PC-3 (cell line): ENCODE measurements around the gene SCUBE3. TPM values are rescaled to one million over a fixed set of nuclear protein-coding genes. Genes with fewer than 3 reads are reported as not detected.

Experiments used
- ATAC-seq: fragments of 200-7000 bp; cut with Tn5 transposase; 2 replicates; pipeline ENCODE4 v1.9.1; 2020; ENCODE audit warnings: mild to moderate bottlenecking, moderate library complexity
- BruUV-seq: library from RNA; stranded (reverse); fragments of 400-500 nt; replicated peaks from 2 replicates; lab custom pipeline; 2021; lab: Mats Ljungman, UMichigan
- CTCF ChIA-PET: fragments of 300-600 bp; sonication (Branson Sonifier 250); formaldehyde crosslinking; loops from one replicate; lab custom pipeline; 2022; ENCODE audit warnings: antibody characterized with exemption; lab: Charles Lee
- POLR2A ChIA-PET: fragments of 300-600 bp; sonication (Branson Sonifier 250); formaldehyde crosslinking; loops from one replicate; lab custom pipeline; 2022; ENCODE audit warnings: antibody characterized with exemption; ENCODE audit not compliant: unreplicated experiment; lab: Charles Lee
- DNase-seq: peaks from one replicate; pipeline ENCODE4 v3.0.0-alpha.2; 2015
- H2AFZ ChIP-seq: fragments of 300-600 bp; sonication (generic); 2 replicates; pipeline ENCODE4 v1.6.0; 2016; ENCODE audit warnings: antibody characterized with exemption, low read length
- H3F3A ChIP-seq: fragments of 300-600 bp; sonication (generic); one replicate; pipeline ENCODE4 v1.6.0; 2017; ENCODE audit warnings: antibody characterized with exemption, low read length, control low read depth, mild to moderate bottlenecking; ENCODE audit not compliant: unreplicated experiment
- H3K27ac ChIP-seq: fragments of 300-600 bp; sonication (generic); 2 replicates; pipeline ENCODE4 v1.5.1; 2016; ENCODE audit warnings: mild to moderate bottlenecking, low read length
- H3K27me3 ChIP-seq: fragments of 300-600 bp; sonication (generic); 2 replicates; pipeline ENCODE4 v1.6.1; 2016; ENCODE audit warnings: low read length, mixed read lengths
- H3K36me3 ChIP-seq: fragments of 300-600 bp; sonication (generic); 2 replicates; pipeline ENCODE4 v1.6.1; 2016; ENCODE audit warnings: low read depth, mixed run types, low read length, mixed read lengths
- H3K4me1 ChIP-seq: fragments of 300-600 bp; sonication (generic); 2 replicates; pipeline ENCODE4 v1.5.1; 2016; ENCODE audit warnings: low read length; ENCODE audit not compliant: insufficient read depth
- H3K4me2 ChIP-seq: fragments of 300-600 bp; sonication (generic); 2 replicates; pipeline ENCODE4 v1.6.0; 2016; ENCODE audit warnings: low read length
- H3K4me3 ChIP-seq: fragments of 300-600 bp; sonication (generic); 2 replicates; pipeline ENCODE4 v1.5.1; 2016; ENCODE audit warnings: mild to moderate bottlenecking, low read length, mixed read lengths
- H3K79me2 ChIP-seq: fragments of 300-600 bp; sonication (generic); 2 replicates; pipeline ENCODE4 v1.6.1; 2017; ENCODE audit warnings: low read length, mixed read lengths
- H3K9ac ChIP-seq: fragments of 300-600 bp; sonication (generic); 2 replicates; pipeline ENCODE4 v1.6.0; 2016; ENCODE audit warnings: mild to moderate bottlenecking, low read length
- H3K9me2 ChIP-seq: fragments of 300-600 bp; sonication (generic); replicated peaks from 2 replicates; pipeline ENCODE4 v1.6.1; 2016; ENCODE audit warnings: mixed run types, low read length, mixed read lengths
- H3K9me3 ChIP-seq: fragments of 300-600 bp; sonication (generic); 2 replicates; pipeline ENCODE4 v1.6.1; 2016; ENCODE audit warnings: low read length, mixed read lengths
- H4K20me1 ChIP-seq: fragments of 300-600 bp; sonication (generic); 2 replicates; pipeline ENCODE4 v1.6.1; 2016; ENCODE audit warnings: low read length, mixed read lengths
- CTCF ChIP-seq: fragments of 300-600 bp; sonication (generic); conservative IDR thresholded peaks from 2 replicates; pipeline ENCODE4 v1.5.1; 2017; ENCODE audit warnings: antibody characterized with exemption, low read depth, mild to moderate bottlenecking, low read length
- EZH2 ChIP-seq: fragments of 300-600 bp; sonication (generic); IDR thresholded peaks from one replicate; pipeline ENCODE4 v1.6.1; 2017; ENCODE audit warnings: antibody characterized with exemption, mild to moderate bottlenecking, low read length; ENCODE audit not compliant: unreplicated experiment
- EZH2phosphoT487 ChIP-seq: fragments of 300-600 bp; sonication (generic); IDR thresholded peaks from 2 replicates; pipeline ENCODE4 v1.6.1; 2018; ENCODE audit warnings: mild to moderate bottlenecking, antibody characterized with exemption, low read length, borderline replicate concordance
- intact Hi-C: fragments of 100-400 bp; cut with micrococcal nuclease; formaldehyde crosslinking; loops from 2 replicates; pipeline ENCODE4 v1.9.0; 2023
- total RNA-seq: library from RNA; depleted of rRNA; stranded (reverse); fragments of >200 nt; gene quantifications from 2 replicates; pipeline ENCODE4 v1.2.3, GENCODE V29; 2014

Gene SCUBE3
- total RNA-seq, 1 experiment from 2014 or later, result 1.5 TPM

DNA sequence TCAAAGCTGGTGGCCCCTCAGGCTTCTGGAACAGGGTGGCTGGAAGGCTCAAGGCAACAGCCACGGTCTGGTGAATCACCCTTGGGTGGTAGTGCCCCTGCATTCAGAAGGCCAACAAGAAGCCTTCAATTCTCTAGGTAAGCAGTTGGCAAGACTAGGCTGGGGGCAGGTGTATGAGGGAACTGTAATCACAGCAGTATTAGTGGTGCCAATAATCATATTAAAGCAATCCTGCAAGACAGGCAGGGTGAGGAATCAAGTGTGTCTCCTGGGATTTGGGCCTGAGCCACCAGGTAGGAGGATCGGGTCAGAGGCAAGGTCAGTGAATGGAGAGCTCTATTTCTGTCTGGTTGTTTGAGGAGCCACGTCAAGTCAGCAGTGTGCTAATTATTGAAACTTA is 24.9 kb upstream of the SCUBE3 start:
- Histone ChIP-seq H3K9ac (no peak overlapping the region), H3K4me2 (no peak overlapping the region), H3K9me3 (no peaks in the 10 kb centered on the region), H3K4me1 (peaks cover 48% of the 10 kb centered on the region), H3K4me3 (no peak overlapping the region), H3K27me3 (no peaks in the 10 kb centered on the region), H3K79me2 (no peaks in the 10 kb centered on the region), H3F3A (no peaks in the 10 kb centered on the region), H2AFZ (no peak overlapping the region), H4K20me1 (no peaks in the 10 kb centered on the region), H3K36me3 (no peaks in the 10 kb centered on the region), H3K27ac (no peak overlapping the region), H3K9me2 (no peaks in the 10 kb centered on the region)
- TF ChIP-seq EZH2phosphoT487 (no peak), EZH2 (no peak), CTCF (no peak)
- POLR2A ChIA-PET, result no interaction called here
- CTCF ChIA-PET, result no interaction called here
- DNase-seq, result peak; percentile 32
- intact Hi-C loops, result no loop called here
- BruUV-seq, result no TSS peak
- ATAC-seq, result no peak

DNA sequence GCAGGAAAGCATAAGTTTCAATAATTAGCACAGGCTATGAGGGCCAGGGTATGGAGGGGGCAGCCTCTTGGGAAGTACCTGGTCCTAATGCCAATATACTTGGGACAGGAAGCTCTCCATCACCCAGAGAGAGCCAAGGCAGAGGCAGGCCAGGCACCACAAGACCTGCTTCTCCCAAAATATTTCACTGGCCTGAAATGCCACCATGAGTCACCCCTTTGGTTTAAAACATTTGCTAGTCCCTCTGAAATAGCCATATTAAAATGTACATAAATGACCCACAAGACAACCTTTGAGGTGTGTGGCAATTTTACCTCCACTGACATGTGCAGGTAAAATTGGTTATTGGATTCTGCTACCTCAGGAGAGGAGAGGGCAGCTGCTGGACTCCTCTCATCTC is 23.4 kb upstream of the SCUBE3 start:
- DNase-seq (peak; percentile 66), ATAC-seq (peak; percentile 23; the same call in 1 of the 2 replicates)
- no peaks in the 10 kb centered on the region for H3K79me2 ChIP-seq
- H3K4me2 ChIP-seq, result 0 out of 2 replicates have a peak overlapping the region, but pooled peaks have one; percentile 17
- BruUV-seq, result no TSS peak
- ChIA-PET CTCF (no interaction called here), POLR2A (no interaction called here)
- H3K9ac ChIP-seq, result no peak overlapping the region
- no peaks in the 10 kb centered on the region for H4K20me1 ChIP-seq
- H3K9me2 ChIP-seq, result no peaks in the 10 kb centered on the region
- no peak overlapping the region for H3K27ac ChIP-seq
- no peaks in the 10 kb centered on the region for H3F3A ChIP-seq
- H3K36me3 ChIP-seq, result no peaks in the 10 kb centered on the region
- H3K4me3 ChIP-seq, result no peak overlapping the region
- TF ChIP-seq EZH2 (no peak), EZH2phosphoT487 (no peak), CTCF (no peak)
- peaks cover 48% of the 10 kb centered on the region for H3K4me1 ChIP-seq
- no peak overlapping the region for H2AFZ ChIP-seq
- intact Hi-C loops, result no loop called here
- H3K9me3 ChIP-seq, result no peaks in the 10 kb centered on the region
- H3K27me3 ChIP-seq, result no peaks in the 10 kb centered on the region

- no peak overlapping the region for H3K9ac ChIP-seq
- CTCF ChIA-PET, result no interaction called here
Observed at GRCh38 chr6:35191889-35192288, 21.9 kb upstream of the SCUBE3 start.

More at GRCh38 chr6:35191889-35192288, 21.9 kb upstream of the SCUBE3 start:
- no peak for DNase-seq
- Histone ChIP-seq H2AFZ (no peak overlapping the region), H3K9me3 (no peaks in the 10 kb centered on the region), H3K27ac (no peak overlapping the region), H3K79me2 (no peaks in the 10 kb centered on the region), H3K4me1 (peaks cover 45% of the 10 kb centered on the region), H3K36me3 (no peaks in the 10 kb centered on the region), H3F3A (no peaks in the 10 kb centered on the region), H3K4me3 (no peak overlapping the region), H3K9me2 (no peaks in the 10 kb centered on the region), H3K4me2 (no peak overlapping the region), H4K20me1 (no peaks in the 10 kb centered on the region), H3K27me3 (no peaks in the 10 kb centered on the region)
- BruUV-seq, result no TSS peak
- ATAC-seq, result no peak
- intact Hi-C loops, result no loop called here
- POLR2A ChIA-PET, result no interaction called here
- TF ChIP-seq EZH2 (no peak), CTCF (no peak), EZH2phosphoT487 (no peak)
